Mesodermal cell (in vitro differentiated cells): ENCODE results near the gene TOM1L2.

Experiments
- H3K27ac ChIP-seq: 2 replicates; pipeline ENCODE4 v1.7.0; 2013; ENCODE audit warnings: mild to moderate bottlenecking, low read depth, low read length, moderate library complexity; ENCODE audit not compliant: severe bottlenecking
- H3K36me3 ChIP-seq: 2 replicates; pipeline ENCODE4 v1.7.1; 2013; ENCODE audit warnings: mild to moderate bottlenecking, low read length, moderate library complexity; ENCODE audit not compliant: control insufficient read depth, insufficient read depth
- H3K4me1 ChIP-seq: one replicate; pipeline ENCODE4 v1.7.1; 2013; ENCODE audit warnings: mild to moderate bottlenecking, low read length; ENCODE audit not compliant: insufficient read depth, control insufficient read depth, poor library complexity, severe bottlenecking
- H3K4me3 ChIP-seq: 2 replicates; pipeline ENCODE4 v1.7.0; 2013; ENCODE audit warnings: low read length, control low read depth, mild to moderate bottlenecking; ENCODE audit not compliant: insufficient read depth, poor library complexity, severe bottlenecking; ENCODE audit errors: extremely low read depth
- H3K9me3 ChIP-seq: 2 replicates; pipeline ENCODE4 v1.7.1; 2013; ENCODE audit warnings: mild to moderate bottlenecking, low read length, moderate library complexity; ENCODE audit not compliant: control insufficient read depth
- WGBS, 2 experiments: methylation state at CpG; one replicate each; pipeline ENCODE4 v1.1.5; 2013; ENCODE audit warnings: missing lambda C conversion rate in 2 of 2; ENCODE audit not compliant: insufficient coverage in 2 of 2; 5-methylcytosine and 5-hydroxymethylcytosine counted together

TOM1L2 gene

DNA sequence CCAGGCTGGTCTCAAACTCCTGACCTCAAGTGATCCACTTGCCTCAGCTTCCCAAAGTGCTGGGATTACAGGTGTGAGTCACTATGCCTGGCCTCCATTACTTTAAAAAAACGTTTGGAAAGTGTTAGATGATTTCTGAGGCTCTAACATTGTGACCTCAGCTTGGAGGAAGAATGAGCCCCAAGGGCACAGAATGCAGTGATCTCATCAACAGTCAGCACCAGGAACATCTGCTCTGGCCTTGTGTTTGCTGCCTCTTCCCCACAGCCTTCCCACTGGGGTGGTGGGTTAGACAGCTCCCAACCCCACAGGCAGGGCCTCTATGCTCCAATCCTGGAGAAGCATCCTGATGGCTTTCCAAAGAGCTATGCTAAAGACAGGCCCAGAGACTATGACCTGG is 97.7 kb downstream of the TOM1L2 start:
- WGBS, 2 experiments, result 75 to 100% methylated on average over 1 of the region's 1 CpG
- no peak overlapping the region for H3K27ac ChIP-seq
- peaks cover 23% of the 10 kb centered on the region for H3K36me3 ChIP-seq
- H3K4me3 ChIP-seq, result no peak overlapping the region
- H3K9me3 ChIP-seq, result no peaks in the 10 kb centered on the region
- H3K4me1 ChIP-seq, result peaks cover 19% of the 10 kb centered on the region

DNA sequence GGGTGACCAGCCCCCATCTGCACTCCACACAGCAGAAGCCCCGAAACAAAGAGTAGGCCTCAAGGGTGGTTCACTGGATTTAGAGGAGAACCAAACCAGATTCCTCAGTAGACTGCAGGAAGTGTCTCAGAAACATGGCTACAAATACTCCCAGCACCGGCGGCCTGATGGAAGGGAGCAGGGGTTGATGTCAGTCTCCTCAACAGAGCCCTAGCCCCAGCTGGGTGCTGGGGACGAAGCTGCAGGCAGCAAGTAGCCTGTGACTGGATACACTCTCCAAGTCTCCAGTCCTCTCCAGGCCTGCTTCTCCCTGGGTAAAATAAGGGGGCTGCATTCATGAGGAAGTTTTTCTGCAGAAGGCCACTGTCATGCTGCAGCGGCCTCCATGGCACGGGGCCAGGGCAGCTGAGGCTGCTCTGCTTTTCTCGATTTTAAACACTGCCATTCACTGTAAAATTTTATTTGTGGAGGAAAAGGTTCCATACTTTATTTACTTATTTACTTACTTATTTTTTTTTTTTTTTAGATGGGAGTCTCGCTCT is 98.7 kb downstream of the TOM1L2 start:
- H3K4me1 ChIP-seq, result peaks cover 28% of the 10 kb centered on the region
- 94 to 97% methylated on average over 3 to 4 of the region's 8 CpGs for WGBS, 2 experiments
- peaks cover 19% of the 10 kb centered on the region for H3K36me3 ChIP-seq
- H3K9me3 ChIP-seq, result no peaks in the 10 kb centered on the region
- H3K4me3 ChIP-seq, result no peak overlapping the region
- no peak overlapping the region for H3K27ac ChIP-seq

DNA sequence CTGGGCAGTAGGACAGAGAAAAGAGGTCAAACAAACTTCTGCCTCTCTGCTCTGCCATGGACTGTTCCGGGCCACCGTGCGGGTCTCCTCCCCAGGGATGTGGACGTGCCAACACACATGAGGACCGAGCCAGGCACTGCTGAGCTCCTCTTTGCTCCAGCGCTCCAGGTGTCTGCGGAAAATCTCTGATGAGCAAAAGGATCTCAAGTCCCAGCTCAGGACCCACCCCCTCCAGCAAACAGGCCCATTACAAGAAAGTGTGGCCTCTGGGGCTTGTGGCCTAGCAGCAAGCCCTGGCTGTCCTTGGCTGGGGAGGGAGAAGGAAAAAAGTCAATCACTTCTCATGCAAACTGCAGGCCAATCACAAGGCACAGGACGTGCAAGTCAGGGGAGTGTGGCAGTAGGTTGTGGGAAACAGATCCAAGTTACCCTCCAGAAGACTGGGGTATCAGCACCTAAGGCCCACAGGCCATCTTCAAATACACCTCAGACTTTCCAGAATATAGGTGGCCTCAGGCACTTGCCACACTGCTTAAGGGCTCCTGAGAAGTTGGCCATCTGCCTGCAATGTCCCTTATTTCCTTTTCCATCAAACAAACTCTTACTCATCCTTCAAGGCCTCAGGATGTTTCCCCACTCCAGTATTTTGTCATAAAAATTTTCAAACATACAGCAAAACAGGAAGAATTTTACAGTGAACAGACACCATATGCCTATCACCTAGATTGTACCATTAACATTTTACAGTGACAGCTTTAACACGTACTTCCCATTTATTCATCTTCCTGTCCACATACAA is 99.5 kb downstream of the TOM1L2 start:
- 93 to 98% methylated on average over 8 to 9 of the region's 9 CpGs for WGBS, 2 experiments
- H3K4me3 ChIP-seq, result no peak overlapping the region

DNA sequence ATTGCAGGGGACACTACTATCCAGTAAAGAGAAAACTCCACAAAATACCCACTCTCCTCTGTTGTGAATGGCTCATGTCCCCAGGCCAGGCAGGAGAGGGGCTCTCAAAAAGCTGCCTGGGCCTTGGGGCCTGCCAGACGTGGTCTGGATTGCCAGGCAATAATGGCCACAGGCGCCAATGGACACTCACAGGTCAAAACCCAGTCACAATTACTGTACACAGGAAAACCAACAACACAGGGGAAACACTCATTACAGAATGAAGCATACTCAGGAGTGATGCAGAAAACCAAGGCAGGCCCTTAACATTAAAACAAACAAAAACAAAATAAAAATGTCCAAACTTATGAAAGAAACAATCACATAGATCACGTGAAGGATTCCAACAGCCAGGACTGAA is 100.3 kb downstream of the TOM1L2 start:
- Histone ChIP-seq H3K9me3 (no peaks in the 10 kb centered on the region), H3K4me1 (peaks cover 23% of the 10 kb centered on the region), H3K4me3 (no peak overlapping the region), H3K27ac (no peak overlapping the region), H3K36me3 (peaks cover 23% of the 10 kb centered on the region)
- 80 to 94% methylated on average over 1 to 2 of the region's 3 CpGs for WGBS, 2 experiments

More for the DNA sequence above, 99.5 kb downstream of the TOM1L2 start:
- peaks cover 23% of the 10 kb centered on the region for H3K36me3 ChIP-seq
- H3K4me1 ChIP-seq, result peaks cover 28% of the 10 kb centered on the region
- H3K27ac ChIP-seq, result no peak overlapping the region
- H3K9me3 ChIP-seq, result no peaks in the 10 kb centered on the region

DNA sequence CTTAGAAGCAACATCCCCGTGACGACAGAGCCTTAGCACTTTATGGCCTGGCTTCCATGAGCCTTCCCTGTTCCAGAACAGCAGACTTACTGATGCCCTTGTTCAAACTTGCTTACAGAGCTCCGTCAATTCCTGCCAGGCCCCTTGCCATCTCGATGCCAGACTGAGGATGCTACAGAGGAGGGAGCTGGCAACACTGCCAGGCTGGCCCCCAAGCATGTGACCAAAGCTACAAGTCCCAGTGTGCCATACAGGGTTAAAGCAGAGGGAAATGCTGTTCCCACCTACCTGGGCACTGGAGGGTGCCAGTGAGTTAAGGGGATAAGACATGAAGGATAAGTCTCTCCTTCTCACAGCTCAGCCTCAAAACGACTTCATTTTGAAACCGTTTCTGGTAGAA is 102.0 kb downstream of the TOM1L2 start:
- Histone ChIP-seq H3K4me1 (peaks cover 22% of the 10 kb centered on the region), H3K27ac (no peak overlapping the region), H3K9me3 (no peaks in the 10 kb centered on the region), H3K4me3 (no peak overlapping the region), H3K36me3 (peaks cover 8% of the 10 kb centered on the region)
- 78 to 90% methylated on average over 4 to 6 of the region's 6 CpGs for WGBS, 2 experiments

DNA sequence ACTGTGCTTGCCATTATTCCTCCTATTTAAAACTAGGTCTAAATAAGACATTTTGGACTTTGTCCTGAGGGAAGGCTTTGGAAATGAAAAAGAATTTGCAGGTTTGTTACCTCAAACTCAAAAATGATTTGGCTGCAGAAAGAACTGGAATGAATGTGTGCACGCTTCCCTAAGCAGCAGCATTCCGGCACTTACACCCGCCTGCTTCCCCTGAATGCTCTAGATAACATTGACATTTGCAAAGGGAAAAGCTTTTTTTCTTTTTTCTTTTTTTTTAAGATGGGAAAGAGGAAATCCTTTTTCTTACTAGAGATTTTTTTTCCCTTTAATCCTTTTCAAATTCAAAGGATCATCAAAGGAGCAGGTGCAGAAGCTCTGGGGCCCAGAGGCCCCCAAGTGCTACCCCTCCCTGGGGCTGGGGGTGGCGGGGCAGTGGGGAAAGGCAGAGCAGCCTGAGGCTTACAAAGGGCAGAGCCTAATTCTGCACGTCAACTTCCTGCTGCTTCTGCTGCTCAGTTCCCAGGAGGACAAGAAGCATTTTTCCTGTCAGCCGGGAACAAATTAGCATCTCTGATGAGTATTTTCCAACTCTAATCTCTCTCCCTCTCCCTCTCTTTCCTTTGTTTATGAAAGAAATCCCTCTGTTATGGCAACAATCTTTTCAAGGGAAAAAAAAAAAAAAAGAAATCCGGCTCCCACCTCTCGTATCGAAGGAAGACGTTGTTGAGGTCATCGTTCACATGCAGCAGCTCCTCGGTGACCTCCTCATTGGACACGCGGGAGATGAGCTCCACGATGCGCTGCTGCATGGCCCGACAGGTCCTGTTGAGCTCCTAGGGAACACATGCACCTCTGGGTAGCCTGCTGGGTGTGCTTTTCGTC is 103.3 kb downstream of the TOM1L2 start:
- peak overlapping the region; percentile 91 for H3K27ac ChIP-seq
- H3K4me3 ChIP-seq, result no peak overlapping the region
- no peaks in the 10 kb centered on the region for H3K9me3 ChIP-seq
- H3K36me3 ChIP-seq, result peaks cover 3% of the 10 kb centered on the region
- H3K4me1 ChIP-seq, result peaks cover 22% of the 10 kb centered on the region
- 20 to 29% methylated on average over 15 to 17 of the region's 18 CpGs for WGBS, 2 experiments

DNA sequence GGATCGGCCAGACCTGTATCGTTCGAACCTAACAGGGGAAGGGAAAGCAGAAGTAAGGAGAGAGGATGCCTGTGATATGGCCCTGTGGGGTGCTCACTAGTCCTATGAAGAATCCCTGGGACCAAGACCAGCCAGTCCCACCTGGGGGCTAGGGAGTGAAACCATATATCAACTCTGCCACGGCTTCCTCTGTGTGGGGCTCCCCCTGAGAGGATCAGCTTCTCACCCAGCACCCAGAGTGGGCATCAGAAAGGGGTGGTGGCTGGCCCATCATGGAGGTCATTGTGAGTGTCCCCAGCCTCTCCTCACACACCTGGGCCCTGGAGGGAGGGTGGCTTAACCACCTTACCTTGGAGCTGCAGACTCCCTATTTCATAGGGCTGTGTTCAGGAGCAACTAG is 105.3 kb downstream of the TOM1L2 start:
- no peak overlapping the region for H3K27ac ChIP-seq
- H3K36me3 ChIP-seq, result peaks cover 3% of the 10 kb centered on the region
- H3K4me1 ChIP-seq, result peaks cover 20% of the 10 kb centered on the region
- 95% methylated on average over 4 of the region's 4 CpGs; no CpG with 5 or more reads in 1 of the 2 experiments for WGBS, 2 experiments
- H3K4me3 ChIP-seq, result no peak overlapping the region
- H3K9me3 ChIP-seq, result no peaks in the 10 kb centered on the region

DNA sequence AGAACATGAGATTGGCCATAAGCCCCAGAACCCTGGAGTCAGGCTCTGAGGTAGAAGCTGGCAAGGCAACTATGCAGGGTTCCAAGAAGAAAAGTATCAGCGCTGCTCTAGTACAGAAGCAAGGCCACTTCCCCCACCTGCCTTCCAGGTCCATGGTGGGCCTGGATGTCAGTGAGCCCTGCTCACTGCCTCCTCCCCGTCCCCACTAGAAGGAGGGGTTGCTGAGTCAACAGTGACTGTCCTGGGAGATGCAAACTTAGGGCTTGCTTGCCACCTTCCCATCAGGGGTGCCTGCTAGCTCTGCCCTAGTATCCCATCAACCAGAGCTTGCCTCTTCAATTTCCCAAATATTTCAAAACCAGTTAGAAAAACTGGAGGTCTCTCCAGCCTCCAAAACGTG is 105.8 kb downstream of the TOM1L2 start:
- Histone ChIP-seq H3K4me1 (peaks cover 20% of the 10 kb centered on the region), H3K9me3 (no peaks in the 10 kb centered on the region), H3K36me3 (peaks cover 3% of the 10 kb centered on the region), H3K27ac (no peak overlapping the region), H3K4me3 (no peak overlapping the region)
- WGBS, 2 experiments, result 67 to 92% methylated on average over 2 of the region's 3 CpGs

DNA sequence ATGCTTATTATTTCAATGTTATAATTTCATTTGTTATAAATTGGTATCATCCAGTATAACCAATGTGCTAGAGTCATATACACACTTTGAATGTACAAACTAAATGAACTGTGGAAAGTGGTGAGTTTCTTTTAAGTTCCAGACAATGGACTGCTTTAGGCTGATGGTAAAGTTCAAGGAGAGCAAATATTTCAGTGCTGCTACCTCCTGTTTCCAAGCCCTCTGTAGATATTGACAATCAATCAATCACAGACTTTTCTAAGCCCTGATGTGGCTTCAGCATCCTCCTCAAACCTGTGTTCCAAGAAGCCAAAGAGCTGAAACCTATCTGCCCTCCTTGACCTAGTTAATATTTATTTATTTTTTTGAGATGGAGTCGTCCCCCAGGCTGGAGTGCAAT is 107.2 kb downstream of the TOM1L2 start:
- peaks cover 20% of the 10 kb centered on the region for H3K4me1 ChIP-seq
- WGBS, 2 experiments, result 100% methylated on average over 1 of the region's 1 CpG; no CpG with 5 or more reads in 1 of the 2 experiments
- no peak overlapping the region for H3K4me3 ChIP-seq
- no peaks in the 10 kb centered on the region for H3K9me3 ChIP-seq
- peaks cover 3% of the 10 kb centered on the region for H3K36me3 ChIP-seq
- no peak overlapping the region for H3K27ac ChIP-seq

DNA sequence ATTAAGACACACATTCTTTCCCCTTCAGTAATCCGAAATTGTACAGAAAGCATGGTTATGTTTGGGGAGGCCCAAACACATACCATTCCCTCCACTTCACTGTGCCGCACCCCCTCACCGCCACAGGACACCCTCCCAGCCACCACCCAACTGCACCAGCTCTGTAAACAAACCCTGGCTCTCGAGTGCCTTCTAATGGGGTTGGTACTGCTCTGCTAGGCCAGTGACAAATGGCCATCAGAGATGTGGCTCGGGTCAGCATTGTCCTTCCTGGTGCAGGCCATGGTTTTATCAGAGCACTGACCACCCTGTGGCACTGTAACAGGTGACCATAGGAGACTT is 111.5 kb downstream of the TOM1L2 start:
- H3K27ac ChIP-seq, result no peak overlapping the region
- H3K9me3 ChIP-seq, result no peaks in the 10 kb centered on the region
- no peaks in the 10 kb centered on the region for H3K4me1 ChIP-seq
- WGBS, 2 experiments, result 77 to 88% methylated on average over 4 of the region's 5 CpGs
- no peak overlapping the region for H3K4me3 ChIP-seq
- no peaks in the 10 kb centered on the region for H3K36me3 ChIP-seq
